Gastrocnemius medialis (tissue), 4 donors: ENCODE results near the gene DOCK11.

Experiments used
- CTCF ChIP-seq, 5 experiments: fragments of 450-650 bp in 3 of 5; fragments of 200-600 bp in 2 of 5; sonication (generic) in 2 of 5; IDR thresholded peaks in 4 of 5; conservative IDR thresholded peaks in 1 of 5; 1 replicate in 4 of 5; 2 replicates in 1 of 5; pipeline ENCODE4 v1.5.1; 2016 to 2019; ENCODE audit warnings: antibody characterized with exemption in 5 of 5, mild to moderate bottlenecking in 3 of 5, moderate library complexity in 3 of 5
- POLR2A ChIP-seq, 2 donors: fragments of 450-650 bp; IDR thresholded peaks; one replicate each; pipeline ENCODE4 v1.6.1; 2017; ENCODE audit warnings: antibody characterized with exemption in 2 of 2, mild to moderate bottlenecking in 2 of 2, moderate library complexity in 2 of 2

- no peak for TF ChIP-seq CTCF (IDR thresholded peaks at IDR 0.05 in 4 of 5, conservative IDR thresholded peaks at IDR 0.05 in 1 of 5)
- TF ChIP-seq POLR2A (IDR thresholded peaks at IDR 0.05): no peak
Observed at GRCh38 chrX:118612290-118612689, 116.7 kb downstream of the DOCK11 start.
